ENCODE measurements around the gene KBTBD4.
"Not testable (repeated sequence)": the region's sequence is repeated elsewhere in the genome, so short reads cannot be mapped to it uniquely, and the experiment has no call there.

KBTBD4 gene

GRCh38 chr11:47564933-47565339 lies 13.8 kb downstream of the KBTBD4 start:
- peak in 1 of 10 donors; percentile 60 for DNase-seq
- intact Hi-C loops (cut with DNase I): no loop called here

GRCh38 chr11:47564366-47564765 lies 14.4 kb downstream of the KBTBD4 start:
- intact Hi-C loops (cut with DNase I): not testable (repeated sequence)
- peak in 1 of 10 donors; percentile 15 for DNase-seq

GRCh38 chr11:47562393-47562792 lies 16.4 kb downstream of the KBTBD4 start:
- intact Hi-C loops (cut with DNase I): not testable (repeated sequence)

GRCh38 chr11:47560426-47560825 lies 18.3 kb downstream of the KBTBD4 start:
- intact Hi-C loops (cut with DNase I): no loop called here
- DNase-seq: no peak

More at GRCh38 chr11:47562393-47562792, 16.4 kb downstream of the KBTBD4 start:
- DNase-seq: not testable (repeated sequence)

- intact Hi-C loops (cut with DNase I): loop anchor here (10.0 kb wide), 1 partner anchor 206 kb away; the partner anchor contains the start of gene FNBP4
- no peak for DNase-seq
Observed at GRCh38 chr11:47558695-47559094, 20.1 kb downstream of the KBTBD4 start.

- intact Hi-C loops (cut with DNase I): loop anchor here (10.0 kb wide), 1 partner anchor 208 kb away; the partner anchor contains the start of gene FNBP4
- peak in 1 of 10 donors; percentile 46 for DNase-seq
Observed at GRCh38 chr11:47557004-47557403, 21.8 kb downstream of the KBTBD4 start.

GRCh38 chr11:47553406-47553743 lies 25.4 kb downstream of the KBTBD4 start:
- intact Hi-C loops (cut with DNase I): loop anchor here (1.0 to 10.0 kb wide), 4 partner anchors 25 to 211 kb away; partner anchors contain the start of genes FNBP4, KBTBD4 and SLC39A13
- no peak for DNase-seq

GRCh38 chr11:47552566-47553405 lies 26.0 kb downstream of the KBTBD4 start, which contains the start of gene CELF1:
CELF1 (minus strand) TSS chr11:47553132; CDS start chr11:47499523, 53,609 bp downstream.
- DNase-seq: peak; percentile 83 to 98 (median 90)
- intact Hi-C loops (cut with DNase I): loop anchor here (1.0 to 10.0 kb wide), 4 partner anchors 26 to 212 kb away; partner anchors contain the start of genes FNBP4, KBTBD4 and SLC39A13

GRCh38 chr11:47552056-47552565 lies 26.7 kb downstream of the KBTBD4 start:
- intact Hi-C loops (cut with DNase I): loop anchor here (2.0 to 10.0 kb wide), 3 partner anchors 83 to 213 kb away; partner anchors contain the start of genes FNBP4 and SLC39A13

GRCh38 chr11:47551086-47551485 lies 27.7 kb downstream of the KBTBD4 start:
- intact Hi-C loops (cut with DNase I): loop anchor here (5.0 to 10.0 kb wide), 2 partner anchors 144 to 214 kb away; partner anchors contain the start of genes FNBP4 and SLC39A13
- DNase-seq: no peak

More at GRCh38 chr11:47552056-47552565, 26.7 kb downstream of the KBTBD4 start:
- DNase-seq: peak in 3 of 10 donors; percentile 19 to 37 (median 30)

GRCh38 chr11:47550288-47551047 lies 28.3 kb downstream of the KBTBD4 start:
- intact Hi-C loops (cut with DNase I): loop anchor here (5.0 to 10.0 kb wide), 2 partner anchors 143 to 214 kb away; partner anchors contain the start of genes FNBP4 and SLC39A13

GRCh38 chr11:47546274-47546673 lies 32.5 kb downstream of the KBTBD4 start:
- intact Hi-C loops (cut with DNase I): not testable (repeated sequence)
- peak in 1 of 10 donors; percentile 20 for DNase-seq

More at GRCh38 chr11:47550288-47551047, 28.3 kb downstream of the KBTBD4 start:
- peak in 1 of 10 donors; percentile 19 for DNase-seq

- no peak for DNase-seq
- intact Hi-C loops (cut with DNase I): no loop called here
Observed at GRCh38 chr11:47545298-47545697, 33.5 kb downstream of the KBTBD4 start.

GRCh38 chr11:47541070-47541469 lies 37.7 kb downstream of the KBTBD4 start:
- DNase-seq: no peak
- intact Hi-C loops (cut with DNase I): no loop called here

- intact Hi-C loops (cut with DNase I): no loop called here
- no peak for DNase-seq
Observed at GRCh38 chr11:47539681-47540039, 39.1 kb downstream of the KBTBD4 start.

GRCh38 chr11:47538741-47539565 lies 39.8 kb downstream of the KBTBD4 start:
- peak in 1 of 10 donors; percentile 42 for DNase-seq
- intact Hi-C loops (cut with DNase I): no loop called here

GRCh38 chr11:47536915-47537314 lies 41.9 kb downstream of the KBTBD4 start:
- no peak for DNase-seq
- intact Hi-C loops (cut with DNase I): no loop called here

- no peak for DNase-seq
- intact Hi-C loops (cut with DNase I): no loop called here
Observed at GRCh38 chr11:47534704-47535251, 44.0 kb downstream of the KBTBD4 start.

GRCh38 chr11:47533690-47534151 lies 45.0 kb downstream of the KBTBD4 start:
- intact Hi-C loops (cut with DNase I): no loop called here
- no peak for DNase-seq
